ENCODE results near the gene C8G. TPM values are rescaled to one million over a fixed set of nuclear protein-coding genes. Genes with fewer than 3 reads are reported as not detected.

Gene C8G
- total RNA-seq, 1 donor from 2014 or later, result 1.6 TPM

DNA sequence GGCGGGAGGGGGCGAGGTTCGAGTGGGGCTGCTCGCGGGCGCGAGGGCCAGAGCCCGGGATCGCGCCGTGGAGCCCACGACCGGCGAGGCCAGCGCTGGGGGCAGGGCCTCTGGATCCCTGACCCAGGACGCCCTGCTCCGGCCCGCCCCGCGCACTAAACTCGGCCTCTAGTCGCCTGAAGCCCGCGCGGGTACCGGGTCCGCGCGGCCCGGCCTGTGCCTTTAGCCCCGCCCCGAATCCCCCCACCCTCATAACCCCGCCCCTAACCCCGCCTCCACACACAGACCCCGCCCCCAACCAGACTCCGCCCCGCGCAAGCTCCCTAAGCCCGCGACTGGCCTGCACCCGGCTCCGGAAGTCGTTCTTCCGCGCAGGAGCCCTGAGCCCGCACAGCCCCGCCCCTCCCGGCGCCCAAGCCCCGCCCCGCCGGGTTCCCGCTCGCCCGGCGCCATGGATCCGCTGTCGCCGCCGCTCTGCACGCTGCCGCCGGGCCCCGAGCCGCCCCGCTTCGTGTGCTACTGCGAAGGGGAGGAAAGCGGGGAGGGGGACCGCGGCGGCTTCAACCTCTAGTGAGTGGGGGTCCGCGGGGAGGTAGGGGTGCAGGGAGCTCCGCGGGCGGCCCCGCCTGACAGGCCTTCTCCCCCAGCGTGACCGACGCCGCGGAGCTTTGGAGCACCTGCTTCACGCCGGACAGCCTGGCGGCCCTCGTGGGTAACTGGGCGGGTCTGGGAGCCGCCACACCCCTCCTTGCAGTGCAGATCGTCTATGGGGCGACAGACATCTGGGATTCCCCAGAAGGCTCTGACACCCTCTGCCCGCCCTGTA, 47.2 kb downstream of the C8G start, which contains the start of gene PAXX:
Gene PAXX (plus strand): TSS at position 430 of the 826 bp plus-strand sequence. CDS start 22 bp downstream, at position 452.
- Mint-ChIP-seq H3K4me3 (ENCODE audit: unreplicated experiment) (peak within 1 kb of the TSS; percentile 82), H3K9me3 (ENCODE audit: unreplicated experiment) (peaks cover 5% of the 10 kb centered on the region), H3K36me3 (ENCODE audit: low read depth, unreplicated experiment) (peaks cover 5% of the 10 kb centered on the region), H3K27ac (ENCODE audit: unreplicated experiment) (peak within 1 kb of the TSS; percentile 58), H3K27me3 (ENCODE audit: low read depth, unreplicated experiment) (peaks cover 31% of the 10 kb centered on the region), H3K4me1 (ENCODE audit: low read depth, unreplicated experiment) (no peaks in the 10 kb centered on the region)
- peak within 1 kb of the TSS; percentile 76 for H3K4me3 ChIP-seq (ENCODE audit: insufficient read depth, low read depth, low read length)
- peak; percentile 71 for DNase-seq (ENCODE audit: low read depth)
- H3K36me3 ChIP-seq (ENCODE audit: insufficient read depth, low read length), result no peaks in the 10 kb centered on the region
- H3K4me2 ChIP-seq (ENCODE audit: low read length), result peak within 1 kb of the TSS; percentile 97
- H3K79me2 ChIP-seq (ENCODE audit: insufficient read depth, low read length), result peaks cover 13% of the 10 kb centered on the region
- peak within 1 kb of the TSS; percentile 75 for H3K9ac ChIP-seq (ENCODE audit: low read length)
- H4K20me1 ChIP-seq (ENCODE audit: insufficient read depth, low read length), result peaks cover 12% of the 10 kb centered on the region
- no peak within 1 kb of the TSS for H3K27ac ChIP-seq (ENCODE audit: low read depth, low read length)
- no peaks in the 10 kb centered on the region for H3K27me3 ChIP-seq (ENCODE audit: insufficient read depth, low read length)
- H3K4me1 ChIP-seq (ENCODE audit: insufficient read depth, low read length), result peaks cover 29% of the 10 kb centered on the region
- no peak for TF ChIP-seq EZH2 (IDR thresholded peaks at IDR 0.05; ENCODE audit: insufficient read depth, low read length)
- TF ChIP-seq, protein P1, sequence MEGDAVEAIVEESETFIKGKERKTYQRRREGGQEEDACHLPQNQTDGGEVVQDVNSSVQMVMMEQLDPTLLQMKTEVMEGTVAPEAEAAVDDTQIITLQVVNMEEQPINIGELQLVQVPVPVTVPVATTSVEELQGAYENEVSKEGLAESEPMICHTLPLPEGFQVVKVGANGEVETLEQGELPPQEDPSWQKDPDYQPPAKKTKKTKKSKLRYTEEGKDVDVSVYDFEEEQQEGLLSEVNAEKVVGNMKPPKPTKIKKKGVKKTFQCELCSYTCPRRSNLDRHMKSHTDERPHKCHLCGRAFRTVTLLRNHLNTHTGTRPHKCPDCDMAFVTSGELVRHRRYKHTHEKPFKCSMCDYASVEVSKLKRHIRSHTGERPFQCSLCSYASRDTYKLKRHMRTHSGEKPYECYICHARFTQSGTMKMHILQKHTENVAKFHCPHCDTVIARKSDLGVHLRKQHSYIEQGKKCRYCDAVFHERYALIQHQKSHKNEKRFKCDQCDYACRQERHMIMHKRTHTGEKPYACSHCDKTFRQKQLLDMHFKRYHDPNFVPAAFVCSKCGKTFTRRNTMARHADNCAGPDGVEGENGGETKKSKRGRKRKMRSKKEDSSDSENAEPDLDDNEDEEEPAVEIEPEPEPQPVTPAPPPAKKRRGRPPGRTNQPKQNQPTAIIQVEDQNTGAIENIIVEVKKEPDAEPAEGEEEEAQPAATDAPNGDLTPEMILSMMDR (IDR thresholded peaks at IDR 0.05; ENCODE audit: insufficient read depth, low read depth, low read length), result no peak
- peaks cover 6% of the 10 kb centered on the region for H3K9me3 ChIP-seq (ENCODE audit: insufficient read depth, low read depth, low read length)
- H2AFZ ChIP-seq (ENCODE audit: low read depth, low read length), result peak within 1 kb of the TSS; percentile 79
- no peak for FAIRE-seq

DNA sequence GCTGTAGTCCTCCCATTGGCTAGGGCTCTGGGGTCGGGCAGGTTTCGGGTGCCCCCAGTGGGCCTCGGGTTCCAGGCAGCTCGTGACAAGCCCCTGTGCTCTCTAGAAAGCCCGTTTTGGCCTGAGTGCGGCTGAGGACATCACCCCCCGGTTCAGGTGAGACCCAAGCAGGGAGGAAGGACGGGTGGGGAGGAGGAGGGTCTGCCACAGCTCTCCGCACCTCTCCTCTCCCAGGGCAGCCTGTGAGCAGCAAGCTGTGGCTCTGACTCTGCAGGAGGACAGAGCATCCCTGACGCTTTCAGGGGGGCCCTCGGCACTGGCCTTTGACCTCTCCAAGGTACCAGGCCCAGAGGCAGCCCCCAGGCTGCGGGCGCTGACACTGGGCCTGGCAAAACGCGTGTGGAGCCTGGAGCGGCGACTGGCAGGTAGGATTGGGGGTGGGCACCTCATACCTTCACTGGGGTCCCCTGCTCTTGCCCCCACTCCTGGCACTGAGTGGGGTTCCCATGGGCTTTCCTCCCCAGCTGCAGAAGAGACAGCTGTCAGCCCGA, 47.9 kb downstream of the C8G start:
- Mint-ChIP-seq H3K27ac (ENCODE audit: unreplicated experiment) (no peak overlapping the region), H3K27me3 (ENCODE audit: low read depth, unreplicated experiment) (peaks cover 26% of the 10 kb centered on the region), H3K36me3 (ENCODE audit: low read depth, unreplicated experiment) (peaks cover 3% of the 10 kb centered on the region), H3K9me3 (ENCODE audit: unreplicated experiment) (peaks cover 5% of the 10 kb centered on the region), H3K4me3 (ENCODE audit: unreplicated experiment) (peak overlapping the region; percentile 82), H3K4me1 (ENCODE audit: low read depth, unreplicated experiment) (no peaks in the 10 kb centered on the region)
- Histone ChIP-seq H3K4me3 (ENCODE audit: insufficient read depth, low read depth, low read length) (peak overlapping the region; percentile 76), H3K4me1 (ENCODE audit: insufficient read depth, low read length) (peaks cover 36% of the 10 kb centered on the region), H4K20me1 (ENCODE audit: insufficient read depth, low read length) (peaks cover 12% of the 10 kb centered on the region), H3K9me3 (ENCODE audit: insufficient read depth, low read depth, low read length) (peaks cover 6% of the 10 kb centered on the region), H3K36me3 (ENCODE audit: insufficient read depth, low read length) (no peaks in the 10 kb centered on the region), H2AFZ (ENCODE audit: low read depth, low read length) (peak overlapping the region; percentile 79), H3K27me3 (ENCODE audit: insufficient read depth, low read length) (no peaks in the 10 kb centered on the region), H3K4me2 (ENCODE audit: low read length) (peak overlapping the region; percentile 97), H3K79me2 (ENCODE audit: insufficient read depth, low read length) (peaks cover 13% of the 10 kb centered on the region), H3K27ac (ENCODE audit: low read depth, low read length) (no peak overlapping the region), H3K9ac (ENCODE audit: low read length) (peak overlapping the region; percentile 75)
- no peak for FAIRE-seq
- TF ChIP-seq, protein P1 (IDR thresholded peaks at IDR 0.05; ENCODE audit: insufficient read depth, low read depth, low read length), result no peak
- no peak for TF ChIP-seq EZH2 (IDR thresholded peaks at IDR 0.05; ENCODE audit: insufficient read depth, low read length)
- DNase-seq (ENCODE audit: low read depth), result no peak
